ENCODE results near the gene TRAPPC1. TPM values are rescaled to one million over a fixed set of nuclear protein-coding genes. Genes with fewer than 3 reads are reported as not detected.
A peak's percentile ranks its signal among the peaks of the same experiment; 100 is the strongest.

Gene TRAPPC1
- total RNA-seq, 4 donors from 2014 or later, result 39.8 to 58.0 (median 45.5) TPM

- peaks cover 0 to 6% (median 0%) of the 10 kb centered on the region in 3 donors for H3K36me3 ChIP-seq
- peaks cover 0 to 20% (median 10%) of the 10 kb centered on the region in 4 donors for H3K4me1 ChIP-seq
- H3K27ac ChIP-seq, result peak overlapping the region; percentile 89 to 97 (median 93)
- no peak overlapping the region for H3K4me3 ChIP-seq
- no peaks in the 10 kb centered on the region for H3K9me3 ChIP-seq
- DNase-seq, result no peak
- no peaks in the 10 kb centered on the region for H3K27me3 ChIP-seq
- TF ChIP-seq POLR2A (IDR thresholded peaks at IDR 0.05) (no peak), CTCF (IDR thresholded peaks at IDR 0.05) (no peak)
Measured at GRCh38 chr17:7916808-7917207, 14.9 kb downstream of the TRAPPC1 start.

- TF ChIP-seq CTCF (IDR thresholded peaks at IDR 0.05) (no peak), POLR2A (IDR thresholded peaks at IDR 0.05) (no peak)
- no peak for DNase-seq
Measured at GRCh38 chr17:7916385-7916682, 15.4 kb downstream of the TRAPPC1 start.

GRCh38 chr17:7915611-7916384 is 15.9 kb downstream of the TRAPPC1 start, which contains the start of gene RNF227:
TSS of gene RNF227 (minus strand) at chr17:7916289. CDS start at chr17:7916195, 94 bp downstream.
- peak within 1 kb of the TSS; percentile 89 to 97 (median 93) for H3K27ac ChIP-seq
- no peaks in the 10 kb centered on the region for H3K27me3 ChIP-seq
- peak; percentile 83 to 94 (median 93) for DNase-seq
- H3K4me1 ChIP-seq, result peaks cover 0 to 20% (median 10%) of the 10 kb centered on the region in 4 donors
- no peaks in the 10 kb centered on the region for H3K9me3 ChIP-seq
- H3K36me3 ChIP-seq, result peaks cover 0 to 16% (median 0%) of the 10 kb centered on the region in 3 donors
- H3K4me3 ChIP-seq, result peak within 1 kb of the TSS; percentile 61 to 77 (median 68)
- TF ChIP-seq POLR2A (IDR thresholded peaks at IDR 0.05), result peak in 1 of 2 donors; percentile 46
- peak in 2 of 6 experiments; percentile 4 to 28 for TF ChIP-seq CTCF (IDR thresholded peaks at IDR 0.05)

More at GRCh38 chr17:7916385-7916682, 15.4 kb downstream of the TRAPPC1 start:
- Histone ChIP-seq H3K9me3 (no peaks in the 10 kb centered on the region), H3K4me1 (peaks cover 0 to 20% (median 10%) of the 10 kb centered on the region in 4 donors), H3K27me3 (no peaks in the 10 kb centered on the region), H3K27ac (peak overlapping the region; percentile 89 to 97 (median 93)), H3K4me3 (peak overlapping the region; percentile 61 to 77 (median 68)), H3K36me3 (peaks cover 0 to 10% (median 0%) of the 10 kb centered on the region in 3 donors)

- H3K27me3 ChIP-seq, result no peaks in the 10 kb centered on the region
- TF ChIP-seq CTCF (IDR thresholded peaks at IDR 0.05), result no peak
- TF ChIP-seq POLR2A (IDR thresholded peaks at IDR 0.05), result no peak
- peaks cover 0 to 22% (median 0%) of the 10 kb centered on the region in 3 donors for H3K36me3 ChIP-seq
- H3K4me1 ChIP-seq, result peaks cover 0 to 20% (median 10%) of the 10 kb centered on the region in 4 donors
- H3K27ac ChIP-seq, result peak overlapping the region; percentile 89 to 97 (median 93)
- no peak for DNase-seq
- H3K4me3 ChIP-seq, result peak overlapping the region; percentile 61 to 77 (median 68)
- no peaks in the 10 kb centered on the region for H3K9me3 ChIP-seq
Measured at GRCh38 chr17:7915179-7915610, 16.6 kb downstream of the TRAPPC1 start.

GRCh38 chr17:7912927-7913524 is 18.7 kb downstream of the TRAPPC1 start:
- H3K9me3 ChIP-seq, result no peaks in the 10 kb centered on the region
- H3K4me3 ChIP-seq, result no peak overlapping the region
- peak in 1 of 3 donors; percentile 62 for DNase-seq
- H3K36me3 ChIP-seq, result peaks cover 0 to 43% (median 0%) of the 10 kb centered on the region in 3 donors
- TF ChIP-seq POLR2A (IDR thresholded peaks at IDR 0.05) (no peak), CTCF (IDR thresholded peaks at IDR 0.05) (peak; percentile 34 to 91 (median 76))
- H3K4me1 ChIP-seq, result peaks cover 0 to 20% (median 10%) of the 10 kb centered on the region in 4 donors
- peak overlapping the region in 1 of 4 donors; percentile 22 for H3K27ac ChIP-seq
- no peaks in the 10 kb centered on the region for H3K27me3 ChIP-seq

Data from Peyer's patch (tissue), 4 donors.